CD4-positive, alpha-beta T cell treated with Interleukin-15 for 4 hours (primary cell): ENCODE results near the gene ZBTB7C.

Experiments used
- DNase-seq: peaks from one replicate; pipeline ENCODE4 v3.0.0-alpha.2; 2020; ENCODE audit warnings: low spot score

ZBTB7C gene

GRCh38 chr18:48254077-48254602 lies 155.0 kb downstream of the ZBTB7C start:
- DNase-seq = no peak

DNA sequence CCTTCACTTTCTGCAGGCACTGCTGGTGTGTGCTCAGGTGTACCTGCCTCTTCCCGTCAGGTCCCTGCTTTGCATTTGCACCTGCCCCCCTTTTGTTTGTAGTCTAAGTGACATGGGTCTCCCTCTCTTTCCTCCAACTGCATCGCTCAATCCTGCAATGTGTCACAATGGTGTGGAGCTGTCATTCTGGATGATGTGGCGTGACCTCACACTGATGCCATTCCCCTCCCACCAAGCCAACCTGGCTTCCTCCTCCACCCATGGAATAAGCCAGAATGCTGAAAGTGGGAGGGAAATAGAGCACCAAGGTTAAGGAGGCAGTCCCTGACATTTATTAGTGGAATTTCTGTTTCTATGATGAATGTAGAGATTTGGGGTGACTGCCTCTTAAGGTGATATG lies 156.7 kb downstream of the ZBTB7C start:
- no peak for DNase-seq

DNA sequence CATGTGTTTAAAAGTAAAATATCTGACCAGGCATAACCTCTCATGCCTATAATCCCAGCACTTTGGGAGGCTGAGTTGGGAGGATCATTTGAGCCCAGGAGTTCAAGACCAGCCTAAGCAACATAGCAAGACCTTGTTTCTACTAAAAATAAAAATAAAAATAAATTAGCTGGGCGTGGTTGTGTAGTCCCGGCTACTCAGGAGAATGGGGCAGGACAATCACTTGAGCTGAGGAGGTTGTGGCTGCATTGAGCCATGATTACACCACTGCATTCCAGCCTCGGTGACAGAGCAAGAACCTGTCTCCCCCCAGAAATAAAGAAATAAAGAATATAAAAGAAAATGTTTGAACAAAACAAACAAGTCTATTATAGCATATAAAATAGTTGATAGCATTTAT lies 158.3 kb downstream of the ZBTB7C start:
- DNase-seq = no peak

DNA sequence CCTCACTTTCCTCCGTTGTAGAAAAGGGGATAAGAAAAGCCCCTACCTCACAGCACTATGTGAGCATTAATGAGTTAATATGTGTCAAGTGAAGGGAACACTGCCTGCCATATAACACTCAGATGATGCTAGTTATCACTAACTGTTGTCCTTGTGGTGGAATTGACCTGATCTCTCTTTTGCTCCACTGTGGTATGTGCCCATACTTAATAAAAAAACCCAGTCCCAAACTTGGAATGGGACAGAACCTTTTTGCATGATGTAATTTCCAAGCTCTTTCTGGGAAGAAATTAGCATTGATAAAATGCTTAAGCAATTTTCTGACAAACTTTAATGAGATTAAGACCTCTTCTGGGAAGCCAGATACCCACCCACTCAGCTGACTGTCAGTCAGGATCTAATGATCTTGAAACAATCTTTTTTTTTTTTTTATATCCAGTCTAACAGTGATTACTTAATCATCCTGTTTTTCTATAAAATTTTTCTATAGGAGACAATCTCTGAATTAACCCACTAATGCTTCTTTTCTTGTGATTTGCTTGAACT lies 158.7 kb downstream of the ZBTB7C start:
- DNase-seq = no peak

GRCh38 chr18:48249854-48250253 lies 159.3 kb downstream of the ZBTB7C start:
- no peak for DNase-seq

- DNase-seq = no peak
Observed at GRCh38 chr18:48244530-48244929, 164.7 kb downstream of the ZBTB7C start.

DNA sequence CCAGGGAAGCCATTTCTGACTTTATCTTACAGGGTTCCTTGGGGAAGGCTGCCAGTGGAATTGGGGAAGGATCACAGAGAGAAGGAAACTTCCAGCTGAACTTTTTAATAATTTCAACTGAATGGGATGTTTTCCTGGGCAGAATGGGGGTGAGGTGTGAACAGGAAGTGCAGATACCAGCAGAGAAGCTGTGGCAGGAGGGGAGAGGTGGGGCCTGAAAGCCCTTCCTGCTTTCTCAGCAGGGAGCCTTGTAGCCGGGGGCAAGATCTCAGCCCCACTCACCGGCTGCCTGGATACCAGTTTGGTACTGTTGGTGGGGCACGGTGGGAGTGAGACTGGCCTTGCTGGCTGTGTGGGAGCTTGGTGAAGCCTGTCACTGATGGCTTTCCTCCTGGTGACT lies 170.5 kb downstream of the ZBTB7C start:
- DNase-seq = no peak

GRCh38 chr18:48238206-48238605 lies 171.0 kb downstream of the ZBTB7C start:
- no peak for DNase-seq

GRCh38 chr18:48236822-48237221 lies 172.4 kb downstream of the ZBTB7C start:
- no peak for DNase-seq

- no peak for DNase-seq
Observed at GRCh38 chr18:48230467-48231113, 178.6 kb downstream of the ZBTB7C start.

GRCh38 chr18:48229552-48229981 lies 179.6 kb downstream of the ZBTB7C start:
- no peak for DNase-seq

- DNase-seq = no peak
Observed at GRCh38 chr18:48228841-48229240, 180.3 kb downstream of the ZBTB7C start.

GRCh38 chr18:48228301-48228715 lies 180.9 kb downstream of the ZBTB7C start:
- no peak for DNase-seq

- DNase-seq = peak; percentile 40
Observed at GRCh38 chr18:48227206-48227605, 182.0 kb downstream of the ZBTB7C start.

- DNase-seq = no peak
Observed at GRCh38 chr18:48226401-48226800, 182.8 kb downstream of the ZBTB7C start.

- no peak for DNase-seq
Observed at GRCh38 chr18:48222118-48222517, 187.1 kb downstream of the ZBTB7C start.

DNA sequence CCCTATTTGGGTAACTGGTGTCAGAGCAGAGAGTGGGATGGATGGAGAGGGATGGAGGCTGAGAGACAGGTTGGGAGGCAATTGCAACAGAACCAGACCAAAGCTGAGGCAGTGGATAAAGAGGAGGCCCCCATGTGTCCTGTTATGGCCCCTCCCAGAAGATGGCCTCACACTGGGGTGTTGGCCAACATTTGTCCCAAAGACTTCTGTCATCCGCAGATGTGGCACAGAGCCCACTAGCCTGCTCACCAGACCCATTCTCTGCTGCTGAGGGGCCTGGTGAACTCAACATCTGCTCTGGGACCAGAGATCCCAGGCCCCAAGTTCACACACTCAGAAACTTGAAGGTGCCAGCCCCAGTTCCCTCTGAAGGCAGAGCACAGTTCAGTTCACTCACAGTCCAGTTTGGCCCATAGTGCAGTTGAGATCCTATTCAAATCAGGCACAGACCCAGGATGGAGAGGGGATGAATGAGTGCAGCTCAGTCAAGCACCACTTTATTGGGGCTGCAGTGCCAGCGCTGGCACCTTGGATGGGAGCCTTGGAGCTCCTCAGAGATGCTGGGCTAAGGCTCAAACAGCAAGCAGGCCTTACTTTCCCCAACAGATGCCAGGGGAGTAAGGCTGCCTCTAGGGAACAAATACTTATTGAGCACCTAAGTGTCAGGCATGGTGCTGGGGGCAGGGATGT lies 189.2 kb downstream of the ZBTB7C start:
- DNase-seq = no peak

- DNase-seq = no peak
Observed at GRCh38 chr18:48219037-48219809, 190.0 kb downstream of the ZBTB7C start.

- no peak for DNase-seq
Observed at GRCh38 chr18:48218285-48219022, 190.7 kb downstream of the ZBTB7C start.

- no peak for DNase-seq
Observed at GRCh38 chr18:48217258-48218250, 191.6 kb downstream of the ZBTB7C start.
